Thyroid gland (tissue), 4 donors: ENCODE data around the gene NR6A1.

ENCODE experiments used
- POLR2A ChIP-seq, 2 donors: fragments of 450-650 bp; IDR thresholded peaks; one replicate each; pipeline ENCODE4 v1.6.1; 2017; ENCODE audit warnings: antibody characterized with exemption in 2 of 2, mild to moderate bottlenecking in 2 of 2, moderate library complexity in 1 of 2
- TF ChIP-seq, protein P1 (sequence below), 6 experiments: fragments of 200-600 bp in 3 of 6; fragments of 450-650 bp in 3 of 6; sonication (generic) in 3 of 6; IDR thresholded peaks; one replicate each; pipeline ENCODE4 v1.5.1; 2016 to 2019; ENCODE audit warnings: antibody characterized with exemption in 6 of 6, mild to moderate bottlenecking in 2 of 6, inconsistent platforms in 1 of 6, moderate library complexity in 1 of 6

DNA sequence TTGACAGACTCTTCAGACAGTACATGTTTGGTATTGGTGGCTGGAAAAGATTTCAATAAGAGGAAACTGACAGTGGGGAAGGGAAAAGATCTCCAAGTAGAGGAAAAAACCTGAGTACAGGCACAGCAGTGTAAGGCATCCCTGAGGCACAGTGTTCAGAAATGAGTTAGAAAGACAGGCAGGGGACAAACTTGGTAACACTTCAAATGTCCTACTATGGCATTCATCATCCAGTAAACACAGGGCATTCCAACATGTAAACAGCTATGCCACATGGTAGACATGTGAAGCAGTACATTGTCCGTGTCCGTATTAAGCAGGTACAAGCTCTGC is 218.9 kb downstream of the NR6A1 start:
- TF ChIP-seq, protein P1, sequence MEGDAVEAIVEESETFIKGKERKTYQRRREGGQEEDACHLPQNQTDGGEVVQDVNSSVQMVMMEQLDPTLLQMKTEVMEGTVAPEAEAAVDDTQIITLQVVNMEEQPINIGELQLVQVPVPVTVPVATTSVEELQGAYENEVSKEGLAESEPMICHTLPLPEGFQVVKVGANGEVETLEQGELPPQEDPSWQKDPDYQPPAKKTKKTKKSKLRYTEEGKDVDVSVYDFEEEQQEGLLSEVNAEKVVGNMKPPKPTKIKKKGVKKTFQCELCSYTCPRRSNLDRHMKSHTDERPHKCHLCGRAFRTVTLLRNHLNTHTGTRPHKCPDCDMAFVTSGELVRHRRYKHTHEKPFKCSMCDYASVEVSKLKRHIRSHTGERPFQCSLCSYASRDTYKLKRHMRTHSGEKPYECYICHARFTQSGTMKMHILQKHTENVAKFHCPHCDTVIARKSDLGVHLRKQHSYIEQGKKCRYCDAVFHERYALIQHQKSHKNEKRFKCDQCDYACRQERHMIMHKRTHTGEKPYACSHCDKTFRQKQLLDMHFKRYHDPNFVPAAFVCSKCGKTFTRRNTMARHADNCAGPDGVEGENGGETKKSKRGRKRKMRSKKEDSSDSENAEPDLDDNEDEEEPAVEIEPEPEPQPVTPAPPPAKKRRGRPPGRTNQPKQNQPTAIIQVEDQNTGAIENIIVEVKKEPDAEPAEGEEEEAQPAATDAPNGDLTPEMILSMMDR (IDR thresholded peaks at IDR 0.05): no peak
- no peak for TF ChIP-seq POLR2A (IDR thresholded peaks at IDR 0.05)
